ENCODE measurements around the gene OSBPL3.

- TF ChIP-seq POLR2AphosphoS5 (IDR thresholded peaks at IDR 0.05; ENCODE audit: borderline replicate concordance, low read depth, low read length) (no peak), EZH2 (IDR thresholded peaks at IDR 0.05) (no peak), FOXP2 (optimal IDR thresholded peaks at IDR 0.05; ENCODE audit: control extremely low read depth, extremely low read length, insufficient read depth) (no peak)
Measured at GRCh38 chr7:24936121-24936824, 43.7 kb downstream of the OSBPL3 start.
